Hindlimb muscle (tissue), 1 donor: ENCODE measurements around the gene CLDN15. TPM values are rescaled to one million over a fixed set of nuclear protein-coding genes. Genes with fewer than 3 reads are reported as not detected.
"Not testable (repeated sequence)": the region's sequence is repeated elsewhere in the genome, so short reads cannot be mapped to it uniquely, and the experiment has no call there.

Experiments used
- DNase-seq: peaks from one replicate; pipeline ENCODE4 v3.0.0-alpha.2; 2013
- polyA plus RNA-seq: library from polyadenylated mRNA; unstranded; fragments of 120-200 nt; gene quantifications from one replicate; pipeline ENCODE4 v1.2.1, GENCODE V29; 2013; ENCODE audit not compliant: insufficient read length

Gene CLDN15, protein sequence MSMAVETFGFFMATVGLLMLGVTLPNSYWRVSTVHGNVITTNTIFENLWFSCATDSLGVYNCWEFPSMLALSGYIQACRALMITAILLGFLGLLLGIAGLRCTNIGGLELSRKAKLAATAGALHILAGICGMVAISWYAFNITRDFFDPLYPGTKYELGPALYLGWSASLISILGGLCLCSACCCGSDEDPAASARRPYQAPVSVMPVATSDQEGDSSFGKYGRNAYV
- 7.5 TPM for polyA plus RNA-seq

DNA sequence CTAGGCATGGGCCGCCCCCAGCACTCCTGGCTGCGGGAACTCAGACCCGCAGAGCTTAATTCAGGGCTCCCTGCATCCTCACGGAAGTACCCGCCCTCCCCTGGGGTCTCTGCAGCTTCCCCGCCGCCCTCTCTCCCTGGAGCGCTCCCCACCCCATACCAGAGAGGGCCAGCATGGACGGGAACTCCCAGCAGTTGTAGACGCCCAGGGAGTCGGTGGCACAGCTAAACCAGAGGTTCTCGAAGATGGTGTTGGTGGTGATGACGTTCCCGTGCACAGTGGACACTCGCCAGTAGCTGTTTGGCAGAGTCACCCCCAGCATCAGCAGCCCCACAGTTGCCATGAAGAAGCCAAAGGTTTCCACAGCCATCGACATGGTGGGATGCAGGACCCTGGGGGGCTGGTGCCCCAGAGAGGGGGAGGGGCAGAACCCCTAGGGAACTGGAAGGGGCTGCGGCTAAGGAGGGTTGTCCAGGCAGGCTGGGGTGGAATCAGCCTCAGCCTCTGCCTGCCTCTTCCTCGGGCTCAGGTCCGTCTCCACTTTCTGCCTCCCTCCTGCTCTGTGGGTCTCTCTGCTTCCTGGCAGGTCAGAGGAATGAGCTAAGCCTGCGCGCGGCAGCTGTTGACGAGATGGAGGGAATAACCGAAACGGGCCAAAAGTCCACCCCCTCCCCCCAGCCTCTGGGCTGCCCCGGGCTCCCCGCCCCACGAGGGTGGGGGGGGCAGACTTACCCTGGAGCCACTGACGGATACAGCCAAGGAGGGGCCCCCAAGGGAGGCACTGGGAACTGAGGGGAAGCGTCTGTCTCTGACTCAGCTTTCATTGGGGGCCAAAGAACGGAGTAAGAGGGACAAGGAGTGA lies at the start of gene CLDN15:
TSS of gene CLDN15 (minus strand) at position 597 of the 862 bp plus-strand sequence. CDS start at position 376, 221 bp downstream.
- peak; percentile 71 for DNase-seq

- no peak for DNase-seq
These were observed 49.4 kb upstream of the CLDN15 start for GRCh38 chr7:101287032-101287431.

DNA sequence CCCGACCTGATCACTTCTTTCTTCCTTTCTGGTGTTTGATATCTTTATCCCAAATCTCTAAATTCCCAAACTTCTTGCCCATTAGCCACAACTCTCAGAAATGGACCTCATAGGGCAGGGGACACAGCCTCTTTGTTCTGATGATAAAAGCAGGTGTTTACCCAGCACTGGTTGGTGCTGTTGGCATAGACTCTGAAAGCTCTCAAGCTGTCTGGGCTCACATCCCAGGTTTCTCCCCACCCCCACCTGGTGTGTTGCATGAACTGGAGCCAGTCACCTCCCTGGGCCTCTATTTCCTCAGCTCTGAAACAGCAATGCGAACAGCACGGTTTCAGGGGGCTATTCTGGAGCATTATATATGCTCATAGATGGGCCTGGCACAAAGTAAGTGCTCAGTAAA lies 48.3 kb upstream of the CLDN15 start:
- not testable (repeated sequence) for DNase-seq

DNA sequence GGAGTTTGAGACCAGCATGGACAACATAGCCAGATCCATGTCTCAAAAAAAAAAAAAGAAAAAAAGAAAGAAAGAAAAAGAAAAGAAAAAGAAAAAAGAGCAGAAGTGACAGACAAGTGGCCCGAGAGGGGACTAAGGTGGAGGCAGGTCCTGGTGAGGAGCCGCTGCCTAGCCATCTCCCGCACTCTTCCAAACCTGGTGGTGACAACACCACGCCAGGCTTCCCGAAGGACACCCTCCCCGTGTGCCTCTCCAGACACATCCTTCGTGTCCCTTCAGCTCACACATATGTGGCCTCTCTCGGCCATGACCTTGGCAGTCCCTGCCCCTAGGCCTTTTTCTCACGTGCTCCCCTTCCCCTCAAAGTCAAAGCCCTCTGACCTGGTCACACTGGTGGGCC lies 47.6 kb upstream of the CLDN15 start:
- no peak for DNase-seq

DNA sequence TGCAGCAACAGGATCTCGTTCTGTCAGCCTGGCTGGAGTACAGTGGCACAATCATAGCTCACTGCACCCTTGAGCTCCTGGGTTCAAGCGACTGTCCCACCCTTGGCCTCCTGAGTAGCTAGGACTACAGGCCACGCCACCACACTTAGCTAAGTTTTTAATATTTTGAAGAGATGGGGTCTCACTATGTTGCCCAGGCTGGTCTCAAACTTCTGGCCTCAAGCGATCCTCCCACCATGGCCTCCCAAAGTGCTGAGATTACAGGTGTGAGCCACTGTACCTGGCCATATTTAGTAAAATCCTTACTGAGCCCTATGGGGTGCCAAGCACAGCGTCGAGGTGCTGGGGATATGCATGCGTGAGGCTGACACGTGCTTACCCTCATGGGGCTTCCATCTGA lies 43.3 kb upstream of the CLDN15 start:
- DNase-seq = not testable (repeated sequence)

DNA sequence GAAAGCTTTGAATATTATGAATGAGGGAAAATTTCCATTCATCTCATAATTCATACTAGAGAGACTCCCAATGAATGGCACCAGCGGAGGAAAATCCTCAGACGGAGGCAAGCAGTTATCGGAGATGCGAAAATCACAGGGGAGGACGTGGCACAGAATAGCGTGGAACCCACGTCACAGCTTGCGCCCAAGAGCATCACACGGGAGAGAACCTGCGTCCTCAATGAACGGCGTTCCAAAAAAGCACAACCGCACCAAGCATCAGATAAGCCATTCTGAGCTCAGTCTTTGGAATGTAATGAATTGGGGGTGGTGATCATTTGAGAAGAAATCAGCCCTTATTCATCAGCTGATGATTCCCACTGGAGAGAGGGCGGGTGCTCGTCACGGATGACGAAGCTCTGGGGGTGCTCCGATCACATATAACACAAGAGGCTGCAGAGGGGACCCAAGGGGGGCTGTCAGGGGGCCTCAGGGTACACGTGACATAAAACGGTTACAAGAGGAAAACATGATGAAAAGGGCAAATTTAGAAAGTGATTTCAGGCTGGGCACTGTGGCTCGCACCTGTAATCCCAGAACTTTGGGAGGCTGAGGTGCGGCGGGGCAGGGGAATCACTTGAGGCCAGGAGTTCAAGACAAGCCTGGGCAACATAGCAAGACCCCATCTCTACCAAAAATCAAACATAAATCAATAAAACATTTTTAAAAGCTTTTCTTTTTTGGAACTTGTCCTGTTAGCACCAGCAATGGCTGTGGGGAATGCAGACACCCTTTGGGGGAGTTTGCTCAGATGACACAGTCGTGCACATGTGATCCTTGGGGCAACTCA lies 41.1 kb upstream of the CLDN15 start:
- DNase-seq = no peak

DNA sequence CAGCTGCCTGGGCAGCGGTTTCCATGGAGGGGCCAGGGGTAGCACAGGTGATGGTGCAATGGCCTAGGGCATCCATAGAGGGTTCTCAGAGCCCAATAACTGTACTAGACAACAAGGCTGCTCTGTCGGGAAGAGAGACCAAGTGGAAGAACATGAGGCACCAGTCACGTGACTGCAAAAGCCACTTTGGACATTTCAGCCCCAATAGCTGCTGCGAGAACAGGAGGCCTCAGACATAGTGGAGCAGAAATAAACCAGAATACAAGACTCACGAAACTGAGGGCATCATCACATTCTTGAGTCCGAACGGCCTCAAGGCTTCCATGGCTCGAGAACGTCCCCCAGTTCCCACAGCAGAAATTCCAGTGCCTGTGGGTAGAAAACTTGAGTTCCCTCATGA lies 39.6 kb upstream of the CLDN15 start:
- no peak for DNase-seq

GRCh38 chr7:101273206-101273605 lies 35.6 kb upstream of the CLDN15 start:
- no peak for DNase-seq

- no peak for DNase-seq
These were observed 33.4 kb upstream of the CLDN15 start for GRCh38 chr7:101271021-101271420.

DNA sequence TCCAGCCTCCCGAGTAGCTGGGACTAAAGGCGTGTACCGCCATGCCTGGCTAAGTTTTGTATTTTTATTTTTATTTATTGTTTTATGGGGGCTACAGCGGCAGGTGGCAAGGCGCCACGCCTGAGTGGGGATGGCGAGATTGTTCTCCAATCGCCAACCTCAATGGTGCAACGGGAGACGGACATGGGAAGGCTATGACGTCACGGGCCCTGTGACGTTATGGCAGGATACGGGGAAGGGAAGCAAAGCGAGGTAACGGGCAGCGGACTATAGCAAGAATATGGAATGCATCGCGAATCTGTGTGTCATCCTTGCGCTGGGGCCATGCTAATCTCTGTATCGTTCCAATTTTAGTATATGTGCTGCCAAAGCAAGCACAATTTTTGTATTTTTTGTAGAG lies 32.1 kb upstream of the CLDN15 start:
- no peak for DNase-seq

GRCh38 chr7:101265622-101266516 lies 28.3 kb upstream of the CLDN15 start:
- no peak for DNase-seq

GRCh38 chr7:101264102-101264706 lies 26.6 kb upstream of the CLDN15 start:
- DNase-seq = not testable (repeated sequence)

- no peak for DNase-seq
These were observed 20.7 kb upstream of the CLDN15 start for GRCh38 chr7:101258243-101258731.

DNA sequence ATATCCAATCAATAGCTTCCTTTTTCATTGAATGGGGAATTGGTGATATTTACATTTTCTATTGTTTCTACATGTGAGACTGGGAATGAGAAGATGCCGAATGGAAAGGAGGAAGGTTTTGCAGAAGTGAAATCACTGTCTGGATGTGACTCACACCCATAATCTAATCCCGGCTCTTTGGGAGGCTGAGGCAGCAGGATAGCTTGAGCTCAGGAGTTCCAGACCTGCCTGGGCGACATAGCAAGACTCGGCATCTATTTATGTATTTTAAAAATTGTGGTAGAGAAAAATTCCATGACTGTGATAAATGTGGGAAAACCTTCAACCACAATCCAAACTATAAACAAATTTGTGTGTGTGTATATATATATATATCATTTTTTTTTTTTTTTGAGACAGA lies 18.2 kb upstream of the CLDN15 start:
- DNase-seq = no peak

GRCh38 chr7:101253199-101253598 lies 15.6 kb upstream of the CLDN15 start:
- DNase-seq = not testable (repeated sequence)

GRCh38 chr7:101251871-101252659 lies 14.5 kb upstream of the CLDN15 start:
- DNase-seq = peak; percentile 98

- no peak for DNase-seq
These were observed 12.7 kb upstream of the CLDN15 start for GRCh38 chr7:101250324-101250723.

DNA sequence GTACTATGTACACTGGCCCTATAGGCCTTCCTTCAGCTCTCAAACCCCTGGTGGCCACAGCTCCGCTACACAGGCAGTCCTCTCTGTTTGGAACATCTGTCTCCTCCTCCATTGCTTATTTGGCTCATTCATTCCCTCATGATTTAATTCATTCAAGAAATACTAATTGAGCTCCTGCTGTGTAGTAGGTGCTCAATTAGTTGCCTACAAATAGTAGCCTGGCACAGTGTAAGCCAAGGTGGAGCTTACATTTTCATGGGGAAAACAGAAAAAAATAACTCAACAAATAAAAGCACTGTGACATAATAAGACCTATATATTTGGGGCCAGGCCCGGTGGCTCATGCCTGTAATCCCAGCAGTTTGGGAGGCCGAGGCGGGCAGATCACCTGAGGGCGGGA lies 10.7 kb upstream of the CLDN15 start:
- DNase-seq = no peak

DNA sequence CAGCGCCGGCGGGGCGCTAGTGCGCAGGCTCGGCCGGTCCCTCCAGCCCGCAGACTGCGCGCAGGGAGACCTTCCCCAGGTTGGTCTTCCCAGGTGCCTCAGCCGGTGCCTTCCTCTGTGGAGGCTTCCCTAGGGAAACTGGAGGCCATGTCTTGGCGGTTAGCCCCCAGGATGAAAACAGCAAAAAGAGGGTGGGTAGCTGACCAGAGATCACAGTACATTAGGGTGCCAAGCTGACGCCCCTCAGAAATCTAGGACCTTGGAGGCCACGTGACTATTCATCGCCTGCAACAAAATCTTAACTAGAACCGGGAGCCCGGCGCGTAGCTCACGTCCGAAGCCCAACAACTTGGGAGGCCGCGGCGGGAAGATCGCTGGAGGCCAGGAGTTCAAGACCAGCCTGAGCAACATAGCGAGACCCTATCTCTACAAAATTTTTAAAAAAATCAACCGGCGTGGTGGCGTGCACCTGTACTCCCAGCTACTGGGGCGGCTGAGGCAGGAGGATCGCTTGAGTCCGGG lies 7.6 kb upstream of the CLDN15 start:
- no peak for DNase-seq
